ENCODE data around the gene RPS18. TPM values are rescaled to one million over a fixed set of nuclear protein-coding genes. Genes with fewer than 3 reads are reported as not detected.

Gene RPS18
- total and polyA plus RNA-seq, 2 of the 13 experiments (the other 11 are each of a cell fraction or from before 2014, with no cell fraction given): 3,896 to 5,806 TPM

- TF ChIP-seq EZH2 (conservative IDR thresholded peaks at IDR 0.05; ENCODE audit: low read depth, low read length) (no peak), ZNF775 (CRISPR knock-in tag; IDR thresholded peaks at IDR 0.05; ENCODE audit: borderline replicate concordance) (no peak; the same call in 1 of the 2 replicates), HHEX (CRISPR knock-in tag; IDR thresholded peaks at IDR 0.05) (no peak), NFE2L2 (IDR thresholded peaks at IDR 0.05; ENCODE audit: low read length) (no peak), EHMT2 (IDR thresholded peaks at IDR 0.05; ENCODE audit: borderline replicate concordance, low read depth, low read length) (no peak), LBX2 (CRISPR knock-in tag; IDR thresholded peaks at IDR 0.05; ENCODE audit: borderline replicate concordance) (peak; percentile 30; the same call in 1 of the 2 replicates), LRRFIP1 (CRISPR knock-in tag; conservative IDR thresholded peaks at IDR 0.05) (0 out of 2 replicates have a peak, but pooled peaks have one; percentile 48), TRIM22 (IDR thresholded peaks at IDR 0.05) (no peak), CENPT (CRISPR knock-in tag; IDR thresholded peaks at IDR 0.05; ENCODE audit: low read depth) (no peak; the same call in 1 of the 2 replicates), POGZ (CRISPR knock-in tag; IDR thresholded peaks at IDR 0.05) (peak; percentile 78), PHB2 (IDR thresholded peaks at IDR 0.05; ENCODE audit: partially characterized antibody) (no peak), ZNF800 (CRISPR knock-in tag; IDR thresholded peaks at IDR 0.05) (no peak), ZNF691 (CRISPR knock-in tag; IDR thresholded peaks at IDR 0.05; ENCODE audit: borderline replicate concordance, low read depth) (no peak), ZBTB14 (CRISPR knock-in tag; IDR thresholded peaks at IDR 0.05) (no peak; the same call in 1 of the 2 replicates), NR2F1 (CRISPR knock-in tag; IDR thresholded peaks at IDR 0.05) (peak in 1 of 2 experiments; percentile 66; a peak in 2 of 4 replicates), FOXC1 (CRISPR knock-in tag; IDR thresholded peaks at IDR 0.05; ENCODE audit: borderline replicate concordance) (peak; percentile 15; the same call in 1 of the 2 replicates), ZSCAN31 (CRISPR knock-in tag; IDR thresholded peaks at IDR 0.05; ENCODE audit: low read depth) (peak; percentile 95), RARA (CRISPR knock-in tag; IDR thresholded peaks at IDR 0.05) (peak; percentile 65), XBP1 (CRISPR knock-in tag; IDR thresholded peaks at IDR 0.05) (peak; percentile 79; the same call in 1 of the 2 replicates), KLF9 (CRISPR knock-in tag; IDR thresholded peaks at IDR 0.05; ENCODE audit: low read depth) (no peak), ZFP62 (CRISPR knock-in tag; IDR thresholded peaks at IDR 0.05) (no peak)
Observed at GRCh38 chr6:33248932-33249731, 22.7 kb upstream of the RPS18 start (continued).

Measured in HepG2 (cell line).